ENCODE data around the gene VEGFB. TPM values are rescaled to one million over a fixed set of nuclear protein-coding genes. Genes with fewer than 3 reads are reported as not detected.

The VEGFB gene
- total RNA-seq, 1 experiment from 2014 or later = 47.5 TPM

DNA sequence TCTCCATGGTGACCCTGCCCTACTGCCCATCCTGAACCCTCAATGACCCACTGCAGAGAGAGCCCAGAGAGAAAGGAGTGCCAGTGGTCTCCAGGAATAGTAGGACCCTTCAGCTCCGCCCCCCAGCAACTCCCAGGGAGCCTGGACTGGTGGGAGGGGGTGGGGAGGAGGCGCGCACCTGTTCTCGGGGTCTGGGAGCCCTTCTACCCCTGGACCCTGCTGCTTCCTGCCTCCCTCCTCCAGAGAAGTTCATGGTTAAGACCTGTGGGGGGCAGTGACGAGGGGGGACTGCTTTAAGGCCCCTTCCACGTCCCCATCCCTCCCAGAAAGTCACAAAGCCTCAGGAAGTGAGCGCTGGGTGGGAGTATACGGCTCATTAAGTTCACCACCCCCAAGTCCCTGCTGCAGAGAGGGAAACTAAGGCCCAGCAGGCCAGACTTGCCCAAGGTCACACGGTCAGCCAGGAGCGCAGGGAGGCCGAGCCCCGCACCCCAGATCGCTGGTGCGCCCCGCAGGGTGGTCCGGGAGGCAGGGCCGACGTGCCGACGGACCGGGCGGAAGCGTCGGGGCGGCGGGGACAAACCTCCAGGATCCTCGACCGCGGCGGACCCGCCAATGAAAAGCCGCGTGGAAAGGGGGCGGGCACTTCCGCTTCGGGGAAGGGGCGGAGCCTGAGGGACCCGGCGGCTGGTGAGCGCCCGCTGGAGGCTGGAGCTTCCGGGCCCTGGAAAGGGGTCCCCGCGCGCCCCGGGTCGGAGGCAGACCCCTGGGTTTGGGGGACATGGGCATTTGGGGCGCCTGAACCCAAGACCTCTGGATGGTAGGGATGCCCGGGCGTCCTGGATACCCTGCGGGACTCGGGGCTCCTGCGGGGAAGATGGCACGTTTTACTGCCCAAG is 8.5 kb upstream of the VEGFB start, which contains the start of the genes NUDT22 and TRPT1:
Gene NUDT22, plus strand, starts transcription at position 667 of the 899 bp plus-strand sequence. CDS start 379 bp downstream, outside the sequence.
Gene TRPT1, minus strand, starts transcription at position 579 of the 899 bp plus-strand sequence. Its CDS starts 326 bp downstream, at position 253.
- TSS peak; percentile 64 for BruUV-seq (replicated peaks)
- H3K36me3 ChIP-seq (ENCODE audit: control insufficient read depth in 1 of 2, insufficient read depth in 2 of 2, low read length in 2 of 2) = peaks cover 0 to 6% of the 10 kb centered on the region in 2 experiments; a peak in 1 of 4 replicates
- CTCF ChIA-PET = interaction anchor here (1.0 to 2.0 kb wide), 5 partner anchors 22 to 106 kb away, joined by 3 to 8 read pairs (median 3); partner anchors contain the start of gene PLCB3
- H3K4me2 ChIP-seq (ENCODE audit: low read length) = peak within 1 kb of the TSS; percentile 100
- H3K9me3 ChIP-seq (ENCODE audit: control insufficient read depth in 1 of 2, insufficient read depth in 1 of 2, low read depth in 1 of 2, low read length in 2 of 2) = no peaks in the 10 kb centered on the region
- POLR2A ChIA-PET = interaction anchor here (1.2 to 1.5 kb wide), 3 partner anchors 15 to 58 kb away, joined by 4 to 6 read pairs (median 5); partner anchors contain the start of gene FKBP2
- H3K27me3 ChIP-seq (ENCODE audit: insufficient read depth, low read length) = no peaks in the 10 kb centered on the region
- H3K4me3 ChIP-seq (replicated peaks in 1 of 2; ENCODE audit: low read depth in 1 of 2, low read length in 2 of 2) = peak within 1 kb of the TSS; percentile 82 to 90
- H4K20me1 ChIP-seq (ENCODE audit: insufficient read depth) = no peaks in the 10 kb centered on the region
- intact Hi-C loops (cut with micrococcal nuclease) = no loop called here
- H3K27ac ChIP-seq (ENCODE audit: low read depth, low read length) = peak within 1 kb of the TSS; percentile 95
- RAD21 ChIA-PET (ENCODE audit: low non-redundant PET in 1 of 2, low total read pairs in 2 of 2, uncharacterized antibody in 2 of 2, unreplicated experiment in 2 of 2) = interaction anchor here (0.9 to 1.1 kb wide), 3 partner anchors 22 to 44 kb away, joined by 3 read pairs; partner anchors contain the start of gene STIP1 (in 1 of the 2)
- ATAC-seq (peak; percentile 78), DNase-seq (ENCODE audit: low read depth, low spot score) (no peak)
- peaks cover 17 to 36% of the 10 kb centered on the region in 2 experiments for H3K4me1 ChIP-seq (ENCODE audit: control insufficient read depth in 1 of 2, insufficient read depth in 2 of 2, low read length in 2 of 2)
- no peaks in the 10 kb centered on the region for H3K9me2 ChIP-seq (ENCODE audit: insufficient read depth)
- peak within 1 kb of the TSS; percentile 96 for H3K9ac ChIP-seq (ENCODE audit: low read length)
- H2AFZ ChIP-seq (ENCODE audit: low read depth, low read length, poor library complexity, severe bottlenecking) = no peak within 1 kb of the TSS
- peak; percentile 91 for TF ChIP-seq POLR2AphosphoS5 (IDR thresholded peaks at IDR 0.05; ENCODE audit: low read depth, low read length)
- TF ChIP-seq YY1 (IDR thresholded peaks at IDR 0.05; ENCODE audit: extremely low read depth, insufficient replicate concordance, low read depth, low read length) = peak; percentile 61
- TF ChIP-seq FOSL1 (IDR thresholded peaks at IDR 0.05; ENCODE audit: low read depth) = no peak
- TF ChIP-seq POLR2A (IDR thresholded peaks at IDR 0.05; ENCODE audit: borderline replicate concordance, extremely low read depth, insufficient read depth, insufficient read length) = no peak
- peaks cover 19% of the 10 kb centered on the region; the same call in 1 of the 2 replicates for H3K79me2 ChIP-seq (ENCODE audit: insufficient read depth, low read length)

DNA sequence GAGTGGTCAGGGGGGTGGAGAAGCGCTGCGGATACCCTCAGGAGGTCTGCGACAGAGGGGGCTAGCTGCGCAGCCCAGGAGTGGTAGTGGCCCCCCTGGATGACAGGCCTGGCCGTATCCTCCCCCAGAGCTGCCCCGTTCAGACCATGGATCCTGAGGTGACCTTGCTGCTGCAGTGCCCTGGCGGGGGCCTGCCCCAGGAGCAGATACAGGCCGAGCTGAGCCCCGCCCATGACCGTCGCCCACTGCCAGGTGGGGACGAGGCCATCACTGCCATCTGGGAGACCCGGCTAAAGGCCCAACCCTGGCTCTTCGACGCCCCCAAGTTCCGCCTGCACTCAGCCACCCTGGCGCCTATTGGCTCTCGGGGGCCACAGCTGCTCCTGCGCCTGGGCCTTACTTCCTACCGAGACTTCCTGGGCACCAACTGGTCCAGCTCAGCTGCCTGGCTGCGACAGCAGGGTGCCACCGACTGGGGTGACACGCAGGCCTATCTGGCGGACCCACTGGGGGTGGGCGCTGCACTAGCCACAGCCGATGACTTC is 7.8 kb upstream of the VEGFB start:
- Histone ChIP-seq H3K9me2 (ENCODE audit: insufficient read depth) (no peaks in the 10 kb centered on the region), H3K79me2 (ENCODE audit: insufficient read depth, low read length) (peaks cover 19% of the 10 kb centered on the region; the same call in 1 of the 2 replicates), H2AFZ (ENCODE audit: low read depth, low read length, poor library complexity, severe bottlenecking) (no peak overlapping the region), H3K4me3 (replicated peaks in 1 of 2; ENCODE audit: low read depth in 1 of 2, low read length in 2 of 2) (peak overlapping the region; percentile 82 to 90), H3K36me3 (ENCODE audit: control insufficient read depth in 1 of 2, insufficient read depth in 2 of 2, low read length in 2 of 2) (peaks cover 0 to 4% of the 10 kb centered on the region in 2 experiments; a peak in 1 of 4 replicates), H3K9me3 (ENCODE audit: control insufficient read depth in 1 of 2, insufficient read depth in 1 of 2, low read depth in 1 of 2, low read length in 2 of 2) (no peaks in the 10 kb centered on the region), H3K9ac (ENCODE audit: low read length) (peak overlapping the region; percentile 96), H3K4me1 (ENCODE audit: control insufficient read depth in 1 of 2, insufficient read depth in 2 of 2, low read length in 2 of 2) (peaks cover 20 to 44% of the 10 kb centered on the region in 2 experiments), H4K20me1 (ENCODE audit: insufficient read depth) (no peaks in the 10 kb centered on the region), H3K27me3 (ENCODE audit: insufficient read depth, low read length) (no peaks in the 10 kb centered on the region), H3K4me2 (ENCODE audit: low read length) (peak overlapping the region; percentile 100), H3K27ac (ENCODE audit: low read depth, low read length) (peak overlapping the region; percentile 95)
- peak; percentile 60 for TF ChIP-seq ZFX (IDR thresholded peaks at IDR 0.05)
- no peak for TF ChIP-seq REST (IDR thresholded peaks at IDR 0.05; ENCODE audit: low read depth)
- TF ChIP-seq CBX3 (IDR thresholded peaks at IDR 0.05; ENCODE audit: low read depth) = no peak
- intact Hi-C loops (cut with micrococcal nuclease) = no loop called here
- TSS peak; percentile 76 for BruUV-seq (replicated peaks)
- RAD21 ChIA-PET (ENCODE audit: low non-redundant PET in 1 of 2, low total read pairs in 2 of 2, uncharacterized antibody in 2 of 2, unreplicated experiment in 2 of 2) = interaction anchor here in 1 of 2 experiments (0.9 to 1.0 kb wide), 2 partner anchors 41 to 43 kb away, joined by 3 read pairs; partner anchors contain the start of gene STIP1
- DNase-seq (ENCODE audit: low read depth, low spot score) (no peak), ATAC-seq (peak; percentile 45)
- CTCF ChIA-PET = interaction anchor here (1.0 to 2.0 kb wide), 5 partner anchors 22 to 105 kb away, joined by 3 to 8 read pairs (median 3); partner anchors contain the start of gene PLCB3
- POLR2A ChIA-PET = interaction anchor here (0.9 to 1.5 kb wide), 5 partner anchors 15 to 91 kb away, joined by 3 to 6 read pairs (median 4); partner anchors contain the start of genes FKBP2 and PRDX5
